C4-2B (cell line): ENCODE data around the gene ZCCHC3.

Experiments used
- H3K27ac ChIP-seq: fragments of 450-650 bp; 2 replicates; pipeline ENCODE4 v1.5.1; 2017
- ZFX ChIP-seq: fragments of 450-650 bp; IDR thresholded peaks from 2 replicates; pipeline ENCODE4 v1.6.1; 2017
- TF ChIP-seq, protein P1 (sequence below): fragments of 450-650 bp; conservative IDR thresholded peaks from 2 replicates; pipeline ENCODE4 v1.5.1; 2017; ENCODE audit warnings: mild to moderate bottlenecking

ZCCHC3 gene

DNA sequence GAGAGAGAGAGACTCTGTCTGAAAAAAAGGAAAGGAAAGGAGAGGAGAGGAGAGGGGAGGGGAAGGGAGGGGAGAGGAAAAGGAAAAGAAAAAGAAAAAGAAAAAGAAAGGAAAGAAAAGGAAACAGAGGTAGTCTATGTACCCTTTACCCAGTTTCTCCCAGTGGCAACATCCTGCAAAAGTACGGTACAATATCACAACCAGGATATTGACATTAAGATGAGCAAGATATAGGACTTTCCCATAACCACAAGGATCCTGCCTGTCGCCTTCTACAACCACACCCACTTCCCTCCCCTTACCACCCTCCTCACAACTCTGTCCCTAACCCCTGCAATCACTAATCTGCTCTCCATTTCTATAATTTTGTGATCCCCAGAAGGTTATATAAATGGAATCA lies 10.9 kb upstream of the ZCCHC3 start:
- TF ChIP-seq ZFX = no peak
- TF ChIP-seq, protein P1, sequence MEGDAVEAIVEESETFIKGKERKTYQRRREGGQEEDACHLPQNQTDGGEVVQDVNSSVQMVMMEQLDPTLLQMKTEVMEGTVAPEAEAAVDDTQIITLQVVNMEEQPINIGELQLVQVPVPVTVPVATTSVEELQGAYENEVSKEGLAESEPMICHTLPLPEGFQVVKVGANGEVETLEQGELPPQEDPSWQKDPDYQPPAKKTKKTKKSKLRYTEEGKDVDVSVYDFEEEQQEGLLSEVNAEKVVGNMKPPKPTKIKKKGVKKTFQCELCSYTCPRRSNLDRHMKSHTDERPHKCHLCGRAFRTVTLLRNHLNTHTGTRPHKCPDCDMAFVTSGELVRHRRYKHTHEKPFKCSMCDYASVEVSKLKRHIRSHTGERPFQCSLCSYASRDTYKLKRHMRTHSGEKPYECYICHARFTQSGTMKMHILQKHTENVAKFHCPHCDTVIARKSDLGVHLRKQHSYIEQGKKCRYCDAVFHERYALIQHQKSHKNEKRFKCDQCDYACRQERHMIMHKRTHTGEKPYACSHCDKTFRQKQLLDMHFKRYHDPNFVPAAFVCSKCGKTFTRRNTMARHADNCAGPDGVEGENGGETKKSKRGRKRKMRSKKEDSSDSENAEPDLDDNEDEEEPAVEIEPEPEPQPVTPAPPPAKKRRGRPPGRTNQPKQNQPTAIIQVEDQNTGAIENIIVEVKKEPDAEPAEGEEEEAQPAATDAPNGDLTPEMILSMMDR = no peak
- no peak overlapping the region for H3K27ac ChIP-seq

DNA sequence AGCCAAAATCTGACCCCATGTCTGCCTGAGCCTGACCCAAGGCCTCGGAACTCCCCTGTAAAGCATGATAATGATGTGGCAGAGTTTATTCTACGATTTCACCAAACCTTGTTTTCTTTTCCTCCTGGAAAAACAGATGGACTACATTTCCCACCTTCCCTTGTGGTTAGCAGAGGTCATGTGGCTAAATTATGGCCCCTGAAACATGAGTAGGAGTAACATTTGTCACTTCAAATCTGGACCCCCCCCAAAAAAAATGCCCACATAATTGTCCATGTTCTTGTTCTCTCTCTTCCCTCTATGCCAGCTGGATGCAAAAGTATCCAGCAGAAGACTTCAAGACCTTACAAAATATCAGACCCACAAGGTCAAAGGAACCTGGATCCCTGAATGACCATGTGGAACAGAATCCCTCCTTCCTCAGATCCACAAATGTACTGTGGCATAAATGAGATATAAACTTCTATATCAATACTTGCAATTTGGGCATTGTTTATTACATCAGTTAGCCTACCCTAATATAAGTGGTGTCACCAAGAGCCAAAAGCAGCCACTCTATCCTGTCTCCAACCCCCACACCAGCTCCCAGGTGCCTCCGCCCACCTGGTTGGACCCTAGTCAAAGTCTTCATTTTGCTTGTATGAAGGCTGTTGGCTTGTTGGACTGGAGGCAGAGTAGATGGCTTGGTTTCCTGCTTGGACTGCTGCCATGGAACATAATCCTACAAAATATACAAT lies 8.2 kb upstream of the ZCCHC3 start:
- TF ChIP-seq ZFX = no peak
- TF ChIP-seq, protein P1 = no peak
- peak overlapping the region; percentile 93 for H3K27ac ChIP-seq

DNA sequence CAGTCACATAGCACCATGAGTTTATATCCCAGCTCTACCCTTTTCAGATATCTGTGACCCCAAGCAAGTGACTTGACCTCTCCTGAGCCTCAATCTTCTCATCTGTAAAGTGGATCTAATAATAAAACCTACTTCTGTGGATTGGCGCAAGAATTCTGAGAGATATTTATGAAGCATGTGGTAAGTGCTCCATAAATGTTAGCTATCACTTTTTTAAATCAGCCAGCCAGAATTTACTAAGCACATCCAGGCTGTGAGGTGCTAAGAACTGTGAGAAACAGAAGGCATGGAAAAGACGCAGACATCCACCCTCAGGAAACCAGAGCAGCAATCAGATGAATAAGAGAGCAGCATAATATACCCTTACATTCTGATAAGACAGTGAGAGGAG lies 7.7 kb upstream of the ZCCHC3 start:
- H3K27ac ChIP-seq = peak overlapping the region; percentile 93
- no peak for TF ChIP-seq ZFX
- TF ChIP-seq, protein P1 = no peak

DNA sequence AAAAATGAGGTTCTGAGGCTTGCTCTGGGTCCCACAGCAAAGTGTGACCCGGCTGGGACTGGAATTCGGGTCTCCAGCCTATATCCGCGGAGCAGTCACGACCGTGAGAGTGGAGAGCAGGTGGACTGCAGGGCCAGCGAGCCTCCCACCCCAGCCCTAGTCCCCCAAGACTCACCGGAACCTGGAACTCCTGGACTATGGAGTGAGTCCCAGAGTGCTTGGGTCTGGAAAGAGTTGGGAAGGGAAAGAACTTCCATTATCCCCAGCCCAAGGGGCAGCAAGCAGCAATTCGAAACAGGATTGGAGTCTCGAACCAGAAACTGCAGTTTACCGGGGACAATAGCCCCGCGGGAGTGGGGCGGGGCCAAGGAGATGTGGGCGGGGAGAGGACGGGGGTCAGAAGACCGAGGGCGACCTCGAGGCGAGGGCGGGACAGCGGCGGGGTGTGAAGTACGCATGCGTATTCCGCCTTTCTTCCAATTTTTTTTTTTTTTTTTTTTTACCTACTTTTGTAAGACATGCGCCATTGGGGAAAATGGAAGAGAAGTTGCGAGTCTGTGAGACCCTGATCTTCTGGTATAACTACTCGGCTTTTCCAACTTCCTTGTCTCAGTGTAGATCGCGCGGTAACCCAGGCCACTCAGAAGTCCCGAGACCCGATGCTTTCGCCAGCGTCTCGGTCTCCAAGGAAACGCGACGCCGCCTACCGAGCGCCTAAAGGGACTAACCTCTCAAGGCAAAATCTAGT lies 7.1 kb upstream of the ZCCHC3 start, which contains the start of gene C20orf96:
C20orf96 (minus strand) TSS at position 667 of the 748 bp plus-strand sequence; CDS start at position 527, 140 bp downstream.
- TF ChIP-seq, protein P1 = peak; percentile 20; the same call in 1 of the 2 replicates
- TF ChIP-seq ZFX = no peak
- H3K27ac ChIP-seq = peak within 1 kb of the TSS; percentile 93

DNA sequence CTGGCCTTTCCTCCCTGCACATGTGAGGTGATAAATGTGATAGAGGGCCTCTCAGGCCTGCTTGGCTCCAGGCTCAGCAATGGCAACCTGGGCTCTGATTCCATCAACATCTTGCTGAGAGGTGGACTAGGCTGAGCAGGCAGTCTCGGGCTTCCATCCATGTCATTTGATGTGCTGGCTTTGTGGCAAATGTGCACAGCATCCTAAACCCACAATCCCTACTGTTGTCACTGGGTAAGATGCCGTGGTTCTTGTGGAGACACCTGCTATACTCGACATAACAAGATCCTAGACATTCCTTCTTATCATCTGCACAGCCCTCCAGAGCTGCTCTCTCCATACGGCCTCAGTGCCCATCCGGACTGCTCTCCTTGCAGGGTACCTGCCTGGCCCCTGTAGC lies 2.8 kb upstream of the ZCCHC3 start:
- H3K27ac ChIP-seq = no peak overlapping the region
- TF ChIP-seq, protein P1 = no peak
- no peak for TF ChIP-seq ZFX

DNA sequence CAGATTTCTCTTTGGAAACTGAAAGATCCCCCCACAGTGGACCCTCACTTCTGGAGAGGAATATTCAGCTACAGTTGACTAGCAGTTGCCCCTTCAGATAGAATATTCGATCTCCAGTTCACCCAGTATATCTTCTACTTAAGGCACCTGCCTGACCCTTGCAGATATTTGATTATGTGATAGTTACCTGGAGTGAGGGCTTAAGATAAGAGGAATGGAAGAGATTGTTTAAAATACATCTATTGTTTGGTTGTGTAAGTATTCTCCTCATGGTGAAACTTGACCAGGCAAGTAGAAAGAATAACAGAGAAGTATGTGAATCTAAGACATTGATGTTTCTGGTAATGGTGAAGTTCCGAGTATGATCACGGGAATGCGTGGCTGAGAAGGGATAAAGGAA lies 1.6 kb upstream of the ZCCHC3 start:
- no peak overlapping the region; the same call in 1 of the 2 replicates for H3K27ac ChIP-seq
- TF ChIP-seq, protein P1 = no peak
- TF ChIP-seq ZFX = no peak
